ENCODE data around the gene ZNF189.

DNA sequence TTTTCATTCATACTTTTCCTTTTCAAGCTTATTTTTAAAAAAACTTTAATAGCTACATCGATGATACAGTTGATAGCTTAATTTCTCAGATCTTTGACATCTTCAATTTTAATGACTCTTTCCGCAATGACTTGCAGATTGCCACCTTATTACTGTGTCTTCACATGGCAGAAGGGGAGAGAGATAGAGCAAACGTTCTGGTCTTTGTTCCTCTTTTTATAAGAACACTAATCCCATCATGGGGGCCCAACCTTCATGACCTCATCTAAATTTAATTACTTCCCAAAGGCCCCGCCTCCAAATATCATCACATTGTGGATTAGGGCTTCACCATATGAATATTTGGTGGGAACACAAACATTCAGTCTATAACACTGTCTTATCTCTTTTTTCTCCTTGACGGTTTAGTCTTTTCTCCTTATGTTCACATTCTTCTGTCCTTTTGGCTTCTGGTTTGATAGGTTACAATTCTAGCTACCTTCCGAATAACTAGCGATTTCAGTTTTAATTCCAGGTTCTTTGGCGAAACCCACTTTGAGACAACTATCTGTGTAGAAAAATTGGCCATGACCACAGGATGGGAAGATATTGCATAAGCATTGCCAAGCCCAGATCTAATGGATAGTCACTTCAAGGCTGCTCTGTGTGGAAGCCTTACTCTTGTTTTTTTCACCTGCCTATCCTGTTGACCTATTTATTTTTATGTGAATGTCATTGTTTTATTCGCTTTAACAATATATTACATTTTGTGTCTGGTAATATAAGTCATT lies 5.0 kb downstream of the ZNF189 start:
- TF ChIP-seq, protein P1, sequence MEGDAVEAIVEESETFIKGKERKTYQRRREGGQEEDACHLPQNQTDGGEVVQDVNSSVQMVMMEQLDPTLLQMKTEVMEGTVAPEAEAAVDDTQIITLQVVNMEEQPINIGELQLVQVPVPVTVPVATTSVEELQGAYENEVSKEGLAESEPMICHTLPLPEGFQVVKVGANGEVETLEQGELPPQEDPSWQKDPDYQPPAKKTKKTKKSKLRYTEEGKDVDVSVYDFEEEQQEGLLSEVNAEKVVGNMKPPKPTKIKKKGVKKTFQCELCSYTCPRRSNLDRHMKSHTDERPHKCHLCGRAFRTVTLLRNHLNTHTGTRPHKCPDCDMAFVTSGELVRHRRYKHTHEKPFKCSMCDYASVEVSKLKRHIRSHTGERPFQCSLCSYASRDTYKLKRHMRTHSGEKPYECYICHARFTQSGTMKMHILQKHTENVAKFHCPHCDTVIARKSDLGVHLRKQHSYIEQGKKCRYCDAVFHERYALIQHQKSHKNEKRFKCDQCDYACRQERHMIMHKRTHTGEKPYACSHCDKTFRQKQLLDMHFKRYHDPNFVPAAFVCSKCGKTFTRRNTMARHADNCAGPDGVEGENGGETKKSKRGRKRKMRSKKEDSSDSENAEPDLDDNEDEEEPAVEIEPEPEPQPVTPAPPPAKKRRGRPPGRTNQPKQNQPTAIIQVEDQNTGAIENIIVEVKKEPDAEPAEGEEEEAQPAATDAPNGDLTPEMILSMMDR (IDR thresholded peaks at IDR 0.05; ENCODE audit: low read depth, low read length), result no peak
- TF ChIP-seq MYC (IDR thresholded peaks at IDR 0.05; ENCODE audit: low read depth, low read length) (no peak), POLR2A (IDR thresholded peaks at IDR 0.05; ENCODE audit: extremely low read depth, insufficient read length) (no peak)
